ENCODE data around the gene C1orf159. TPM values are rescaled to one million over a fixed set of nuclear protein-coding genes. Genes with fewer than 3 reads are reported as not detected.

C1orf159 gene
- total and polyA plus RNA-seq, 2 donors from 2014 or later: 8.6 to 14.8 TPM

- no peak overlapping the region for H3K4me3 ChIP-seq (ENCODE audit: low read length in 3 of 3)
- intact Hi-C loops (cut with DNase I): no loop called here
- no peaks in the 10 kb centered on the region for H3K9me3 ChIP-seq (ENCODE audit: control insufficient read depth in 2 of 3, insufficient read depth in 1 of 3, low read length in 3 of 3)
- no peaks in the 10 kb centered on the region for H3K36me3 ChIP-seq (ENCODE audit: control insufficient read depth in 2 of 3, insufficient read depth in 3 of 3, low read length in 3 of 3)
- no peak for TF ChIP-seq CTCF (IDR thresholded peaks at IDR 0.05; ENCODE audit: borderline replicate concordance, extremely low read depth, insufficient read depth)
- H3K27me3 ChIP-seq (ENCODE audit: control insufficient read depth, insufficient read depth, low read length): no peaks in the 10 kb centered on the region
- H3K27ac ChIP-seq (ENCODE audit: low read depth in 2 of 2, low read length in 2 of 2): no peak overlapping the region
- peaks cover 0 to 8% (median 0%) of the 10 kb centered on the region in 3 donors for H3K4me1 ChIP-seq (ENCODE audit: control insufficient read depth in 2 of 3, insufficient read depth in 2 of 3, low read depth in 1 of 3, low read length in 3 of 3)
- FAIRE-seq (no peak), DNase-seq (peak in 1 of 5 donors; percentile 65)
- H3K9ac ChIP-seq (ENCODE audit: low read length in 3 of 3): no peak overlapping the region
These were observed 33.0 kb downstream of the C1orf159 start for GRCh38 chr1:1082776-1083415.

- H3K27ac ChIP-seq (ENCODE audit: low read depth in 2 of 2, low read length in 2 of 2): no peak overlapping the region
- H3K27me3 ChIP-seq (ENCODE audit: control insufficient read depth, insufficient read depth, low read length): no peaks in the 10 kb centered on the region
- H3K4me3 ChIP-seq (ENCODE audit: low read length in 3 of 3): no peak overlapping the region
- no peak overlapping the region for H3K9ac ChIP-seq (ENCODE audit: low read length in 3 of 3)
- intact Hi-C loops (cut with DNase I): no loop called here
- no peaks in the 10 kb centered on the region for H3K36me3 ChIP-seq (ENCODE audit: control insufficient read depth in 2 of 3, insufficient read depth in 3 of 3, low read length in 3 of 3)
- H3K9me3 ChIP-seq (ENCODE audit: control insufficient read depth in 2 of 3, insufficient read depth in 1 of 3, low read length in 3 of 3): no peaks in the 10 kb centered on the region
- peak in 1 of 5 donors; percentile 64 for DNase-seq
- H3K4me1 ChIP-seq (ENCODE audit: control insufficient read depth in 2 of 3, insufficient read depth in 2 of 3, low read depth in 1 of 3, low read length in 3 of 3): peaks cover 0 to 8% (median 0%) of the 10 kb centered on the region in 3 donors
- TF ChIP-seq CTCF (IDR thresholded peaks at IDR 0.05; ENCODE audit: borderline replicate concordance, extremely low read depth, insufficient read depth): no peak
- FAIRE-seq: no peak
These were observed 33.6 kb downstream of the C1orf159 start for GRCh38 chr1:1082239-1082775.

- Histone ChIP-seq H3K27ac (ENCODE audit: low read depth in 2 of 2, low read length in 2 of 2) (no peak overlapping the region), H3K4me3 (ENCODE audit: low read length in 3 of 3) (no peak overlapping the region), H3K27me3 (ENCODE audit: control insufficient read depth, insufficient read depth, low read length) (no peaks in the 10 kb centered on the region), H3K36me3 (ENCODE audit: control insufficient read depth in 2 of 3, insufficient read depth in 3 of 3, low read length in 3 of 3) (no peaks in the 10 kb centered on the region), H3K4me1 (ENCODE audit: control insufficient read depth in 2 of 3, insufficient read depth in 2 of 3, low read depth in 1 of 3, low read length in 3 of 3) (peaks cover 0 to 8% (median 0%) of the 10 kb centered on the region in 3 donors), H3K9me3 (ENCODE audit: control insufficient read depth in 2 of 3, insufficient read depth in 1 of 3, low read length in 3 of 3) (no peaks in the 10 kb centered on the region), H3K9ac (ENCODE audit: low read length in 3 of 3) (no peak overlapping the region)
- DNase-seq (peak in 2 of 5 donors; percentile 50 to 74), FAIRE-seq (no peak)
- no peak for TF ChIP-seq CTCF (IDR thresholded peaks at IDR 0.05; ENCODE audit: borderline replicate concordance, extremely low read depth, insufficient read depth)
- intact Hi-C loops (cut with DNase I): no loop called here
These were observed 34.3 kb downstream of the C1orf159 start for GRCh38 chr1:1081311-1082238.

All from kidney (tissue), 14 donors.